Endothelial cell of hepatic sinusoid (primary cell): ENCODE measurements around the gene PCTP.

Experiments used
- in situ Hi-C: cut with HindIII; loops from 2 replicates; pipeline ENCODE4 v1.10.0; 2017; ENCODE audit warnings: low sequenced_read_pairs

PCTP gene

GRCh38 chr17:55750750-55751657 lies at the start of gene PCTP:
Gene PCTP (plus strand): TSS chr17:55751051. CDS start chr17:55751104, 53 bp downstream.
- in situ Hi-C loops, result loop anchor here (5.0 kb wide), 1 partner anchor 94 kb away; no protein-coding TSS in a partner anchor

GRCh38 chr17:55702150-55702549 lies 48.7 kb upstream of the PCTP start:
- in situ Hi-C loops, result no loop called here

GRCh38 chr17:55704401-55704800 lies 46.5 kb upstream of the PCTP start:
- in situ Hi-C loops, result no loop called here

GRCh38 chr17:55705847-55706246 lies 45.0 kb upstream of the PCTP start:
- in situ Hi-C loops, result no loop called here

GRCh38 chr17:55706808-55707773 lies 43.8 kb upstream of the PCTP start:
- in situ Hi-C loops, result no loop called here

GRCh38 chr17:55708175-55708974 lies 42.5 kb upstream of the PCTP start:
- in situ Hi-C loops, result no loop called here

- in situ Hi-C loops, result no loop called here
These were observed 41.4 kb upstream of the PCTP start for GRCh38 chr17:55709440-55709839.

GRCh38 chr17:55709984-55710383 lies 40.9 kb upstream of the PCTP start:
- in situ Hi-C loops, result no loop called here

- in situ Hi-C loops, result no loop called here
These were observed 40.4 kb upstream of the PCTP start for GRCh38 chr17:55710410-55710809.

- in situ Hi-C loops, result no loop called here
These were observed 39.9 kb upstream of the PCTP start for GRCh38 chr17:55710829-55711496.

GRCh38 chr17:55717432-55717831 lies 33.4 kb upstream of the PCTP start:
- in situ Hi-C loops, result no loop called here

- in situ Hi-C loops, result no loop called here
These were observed 32.7 kb upstream of the PCTP start for GRCh38 chr17:55717898-55718735.

- in situ Hi-C loops, result loop anchor here (5.0 kb wide), 1 partner anchor 51 kb away; no protein-coding TSS in a partner anchor
These were observed 29.7 kb upstream of the PCTP start for GRCh38 chr17:55720919-55721836.

- in situ Hi-C loops, result loop anchor here (5.0 kb wide), 1 partner anchor 50 kb away; no protein-coding TSS in a partner anchor
These were observed 28.7 kb upstream of the PCTP start for GRCh38 chr17:55722016-55722736.

- in situ Hi-C loops, result loop anchor here (5.0 kb wide), 1 partner anchor 49 kb away; no protein-coding TSS in a partner anchor
These were observed 27.9 kb upstream of the PCTP start, which contains the start of gene TMEM100 for GRCh38 chr17:55722742-55723487. Gene TMEM100 (minus strand): TSS chr17:55722864. CDS start chr17:55721070, 1,794 bp downstream.

GRCh38 chr17:55723488-55723848 lies 27.4 kb upstream of the PCTP start:
- in situ Hi-C loops, result loop anchor here (5.0 kb wide), 1 partner anchor 49 kb away; no protein-coding TSS in a partner anchor
